ENCODE measurements around the gene ZNF366.

ZNF366 gene

GRCh38 chr5:72417333-72418062 lies 89.7 kb downstream of the ZNF366 start:
- POLR2A ChIA-PET, result no interaction called here
- CTCF ChIA-PET, result interaction anchor here (0.8 kb wide), 1 partner anchor 13 kb away, joined by 3 read pairs; no protein-coding TSS in a partner anchor

GRCh38 chr5:72415616-72416325 lies 91.4 kb downstream of the ZNF366 start:
- ChIA-PET POLR2A (no interaction called here), CTCF (no interaction called here)
- Histone ChIP-seq H3K4me3 (ENCODE audit: low read depth, low read length) (no peak overlapping the region), H3K9me3 (ENCODE audit: control insufficient read depth, insufficient read depth, low read depth, low read length) (no peaks in the 10 kb centered on the region; the same call in 1 of the 2 replicates), H3K27ac (ENCODE audit: extremely low read depth, low read depth, low read length) (no peak overlapping the region), H3K36me3 (ENCODE audit: control insufficient read depth in 2 of 2, insufficient read depth in 1 of 2, low read length in 2 of 2) (no peaks in the 10 kb centered on the region), H3K4me1 (ENCODE audit: control insufficient read depth, insufficient read depth, low read length) (no peaks in the 10 kb centered on the region)
- TF ChIP-seq ZSCAN5A (tag by site-specific recombination; IDR thresholded peaks at IDR 0.05), result no peak
- no peak for TF ChIP-seq ZNF416 (tag by site-specific recombination; IDR thresholded peaks at IDR 0.05)
- no peak for TF ChIP-seq ZNF777 (tag by site-specific recombination; IDR thresholded peaks at IDR 0.05; ENCODE audit: borderline replicate concordance)
- TF ChIP-seq ZNF501 (tag by site-specific recombination; IDR thresholded peaks at IDR 0.05), result no peak
- no peak for TF ChIP-seq ZNF555 (tag by site-specific recombination; conservative IDR thresholded peaks at IDR 0.05)

More at GRCh38 chr5:72417333-72418062, 89.7 kb downstream of the ZNF366 start:
- H3K9me3 ChIP-seq (ENCODE audit: control insufficient read depth, insufficient read depth, low read depth, low read length), result no peaks in the 10 kb centered on the region; the same call in 1 of the 2 replicates
- no peak overlapping the region for H3K4me3 ChIP-seq (ENCODE audit: low read depth, low read length)
- no peak overlapping the region for H3K27ac ChIP-seq (ENCODE audit: extremely low read depth, low read depth, low read length)
- no peaks in the 10 kb centered on the region for H3K36me3 ChIP-seq (ENCODE audit: control insufficient read depth in 2 of 2, insufficient read depth in 1 of 2, low read length in 2 of 2)
- no peaks in the 10 kb centered on the region for H3K4me1 ChIP-seq (ENCODE audit: control insufficient read depth, insufficient read depth, low read length)
- TF ChIP-seq ZNF513 (tag by site-specific recombination; IDR thresholded peaks at IDR 0.05) (no peak), TCF7L2 (IDR thresholded peaks at IDR 0.05; ENCODE audit: borderline replicate concordance, low read depth, low read length) (no peak), ZNF16 (tag by site-specific recombination; IDR thresholded peaks at IDR 0.05; ENCODE audit: low read depth) (no peak), REST (tag by site-specific recombination; IDR thresholded peaks at IDR 0.05) (no peak), ZSCAN18 (tag by site-specific recombination; IDR thresholded peaks at IDR 0.05) (no peak), ZNF658 (tag by site-specific recombination; IDR thresholded peaks at IDR 0.05) (no peak)
